ENCODE measurements around the gene TIGD2.

Gene TIGD2

GRCh38 chr4:89101256-89102161 is 9.8 kb upstream of the TIGD2 start:
- H3K27me3 ChIP-seq (ENCODE audit: insufficient read depth, low read length, poor library complexity, severe bottlenecking): no peaks in the 10 kb centered on the region
- no peak overlapping the region for H3K4me2 ChIP-seq (ENCODE audit: low read depth, low read length, poor library complexity, severe bottlenecking)
- H2AFZ ChIP-seq (ENCODE audit: low read length): no peak overlapping the region
- no peaks in the 10 kb centered on the region for H4K20me1 ChIP-seq (ENCODE audit: insufficient read depth, low read length, poor library complexity, severe bottlenecking)
- H3K79me2 ChIP-seq (ENCODE audit: insufficient read depth, low read length): no peaks in the 10 kb centered on the region
- H3K9me3 ChIP-seq (ENCODE audit: insufficient read depth, low read depth, low read length): no peaks in the 10 kb centered on the region
- H3K4me3 ChIP-seq (ENCODE audit: low read length, poor library complexity, severe bottlenecking): no peak overlapping the region
- no peak overlapping the region for H3K9ac ChIP-seq (ENCODE audit: low read depth, low read length, poor library complexity, severe bottlenecking)
- peaks cover 5% of the 10 kb centered on the region for H3K4me1 ChIP-seq (ENCODE audit: insufficient read depth, low read length, poor library complexity, severe bottlenecking)
- no peaks in the 10 kb centered on the region for H3K36me3 ChIP-seq (ENCODE audit: insufficient read depth, low read length)
- no peaks in the 10 kb centered on the region for H3K9me2 ChIP-seq (replicated peaks; ENCODE audit: low read depth, low read length)
- H3F3A ChIP-seq (ENCODE audit: low read depth): no peaks in the 10 kb centered on the region
- TF ChIP-seq EZH2phosphoT487 (IDR thresholded peaks at IDR 0.05; ENCODE audit: borderline replicate concordance): no peak
- no peak for TF ChIP-seq CTCF (conservative IDR thresholded peaks at IDR 0.05; ENCODE audit: low read length)

GRCh38 chr4:89105726-89106125 is 5.6 kb upstream of the TIGD2 start:
- no peaks in the 10 kb centered on the region for H3K36me3 ChIP-seq (ENCODE audit: insufficient read depth, low read length)
- peaks cover 5% of the 10 kb centered on the region for H3K27me3 ChIP-seq (ENCODE audit: insufficient read depth, low read length, poor library complexity, severe bottlenecking)
- TF ChIP-seq EZH2phosphoT487 (IDR thresholded peaks at IDR 0.05; ENCODE audit: borderline replicate concordance) (no peak), CTCF (conservative IDR thresholded peaks at IDR 0.05; ENCODE audit: low read length) (no peak)
- H3K79me2 ChIP-seq (ENCODE audit: insufficient read depth, low read length): no peaks in the 10 kb centered on the region
- H3K9me3 ChIP-seq (ENCODE audit: insufficient read depth, low read depth, low read length): no peaks in the 10 kb centered on the region
- no peak overlapping the region for H2AFZ ChIP-seq (ENCODE audit: low read length)
- no peaks in the 10 kb centered on the region for H4K20me1 ChIP-seq (ENCODE audit: insufficient read depth, low read length, poor library complexity, severe bottlenecking)
- no peaks in the 10 kb centered on the region for H3F3A ChIP-seq (ENCODE audit: low read depth)
- H3K9ac ChIP-seq (ENCODE audit: low read depth, low read length, poor library complexity, severe bottlenecking): no peak overlapping the region
- H3K4me2 ChIP-seq (ENCODE audit: low read depth, low read length, poor library complexity, severe bottlenecking): no peak overlapping the region
- H3K4me1 ChIP-seq (ENCODE audit: insufficient read depth, low read length, poor library complexity, severe bottlenecking): peaks cover 5% of the 10 kb centered on the region
- H3K9me2 ChIP-seq (replicated peaks; ENCODE audit: low read depth, low read length): no peaks in the 10 kb centered on the region
- no peak overlapping the region for H3K4me3 ChIP-seq (ENCODE audit: low read length, poor library complexity, severe bottlenecking)

DNA sequence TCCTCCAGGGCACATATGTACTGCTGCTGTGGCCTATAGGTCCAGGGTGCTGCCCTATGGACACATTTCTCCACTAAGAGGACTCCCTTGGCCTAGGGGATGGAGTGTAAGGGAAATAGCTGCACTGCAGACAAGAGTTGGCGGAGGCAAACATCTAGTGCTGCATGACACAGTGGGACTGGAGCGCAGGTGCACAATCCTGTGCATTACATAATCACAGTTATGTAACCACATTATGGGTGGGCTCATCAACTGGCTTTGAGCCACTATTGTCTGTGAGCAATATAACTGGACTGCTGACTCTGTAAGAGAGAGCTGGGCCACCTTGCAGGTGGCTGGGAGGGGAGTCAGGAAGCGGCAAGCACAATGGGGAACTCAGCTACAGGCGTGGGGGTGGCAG is 3.2 kb upstream of the TIGD2 start:
- TF ChIP-seq EZH2phosphoT487 (IDR thresholded peaks at IDR 0.05; ENCODE audit: borderline replicate concordance): no peak
- TF ChIP-seq CTCF (conservative IDR thresholded peaks at IDR 0.05; ENCODE audit: low read length): no peak

More for the DNA sequence above, 3.2 kb upstream of the TIGD2 start:
- Histone ChIP-seq H3K79me2 (ENCODE audit: insufficient read depth, low read length) (peaks cover 16% of the 10 kb centered on the region), H4K20me1 (ENCODE audit: insufficient read depth, low read length, poor library complexity, severe bottlenecking) (no peaks in the 10 kb centered on the region), H3K36me3 (ENCODE audit: insufficient read depth, low read length) (no peaks in the 10 kb centered on the region), H3K9me3 (ENCODE audit: insufficient read depth, low read depth, low read length) (no peaks in the 10 kb centered on the region), H3K4me1 (ENCODE audit: insufficient read depth, low read length, poor library complexity, severe bottlenecking) (peaks cover 17% of the 10 kb centered on the region), H3F3A (ENCODE audit: low read depth) (no peaks in the 10 kb centered on the region), H3K9me2 (replicated peaks; ENCODE audit: low read depth, low read length) (no peaks in the 10 kb centered on the region), H3K4me3 (ENCODE audit: low read length, poor library complexity, severe bottlenecking) (no peak overlapping the region), H3K4me2 (ENCODE audit: low read depth, low read length, poor library complexity, severe bottlenecking) (no peak overlapping the region), H3K27me3 (ENCODE audit: insufficient read depth, low read length, poor library complexity, severe bottlenecking) (peaks cover 5% of the 10 kb centered on the region), H3K9ac (ENCODE audit: low read depth, low read length, poor library complexity, severe bottlenecking) (no peak overlapping the region), H2AFZ (ENCODE audit: low read length) (no peak overlapping the region)

Data from Loucy (cell line).